IgD-negative memory B cell (primary cell): ENCODE results near the gene POU2F1. TPM values are rescaled to one million over a fixed set of nuclear protein-coding genes. Genes with fewer than 3 reads are reported as not detected.
"Not testable (repeated sequence)": the region's sequence is repeated elsewhere in the genome, so short reads cannot be mapped to it uniquely, and the experiment has no call there.

Experiments
- H3K27ac Mint-ChIP-seq, 3 donors: one replicate each; pipeline ENCODE4 v1.8.0; 2020 to 2022; ENCODE audit warnings: mild to moderate bottlenecking in 3 of 3, mixed read lengths in 3 of 3, moderate library complexity in 1 of 3
- H3K27me3 Mint-ChIP-seq: one replicate; pipeline ENCODE4 v1.8.0; 2021; ENCODE audit warnings: mixed read lengths
- H3K36me3 Mint-ChIP-seq: one replicate; pipeline ENCODE4 v1.8.0; 2020; ENCODE audit warnings: mild to moderate bottlenecking, mixed read lengths
- H3K4me1 Mint-ChIP-seq, 3 donors: one replicate each; pipeline ENCODE4 v1.8.0; 2020 to 2022; ENCODE audit warnings: mixed read lengths in 3 of 3, mild to moderate bottlenecking in 1 of 3
- H3K4me3 Mint-ChIP-seq, 4 donors: one replicate each; pipeline ENCODE4 v1.8.0; 2020 to 2022; ENCODE audit warnings: mild to moderate bottlenecking in 4 of 4, mixed read lengths in 4 of 4, moderate library complexity in 3 of 4
- H3K9me3 Mint-ChIP-seq, 3 donors: one replicate each; pipeline ENCODE4 v1.8.0; 2020 to 2021; ENCODE audit warnings: mixed read lengths in 3 of 3, mild to moderate bottlenecking in 1 of 3
- polyA plus RNA-seq: library from polyadenylated mRNA; unstranded; fragments of 300-500 nt; fragmentation: Illumina TruSeq; gene quantifications from one replicate; pipeline ENCODE4 v1.2.3, GENCODE V29; 2021

POU2F1 gene
- polyA plus RNA-seq, 1 donor from 2014 or later = 20.4 TPM

GRCh38 chr1:167232801-167233200 is 12.1 kb downstream of the POU2F1 start:
- H3K9me3 Mint-ChIP-seq = no peaks in the 10 kb centered on the region
- no peaks in the 10 kb centered on the region for H3K36me3 Mint-ChIP-seq
- no peaks in the 10 kb centered on the region for H3K27me3 Mint-ChIP-seq
- H3K27ac Mint-ChIP-seq = no peak overlapping the region
- no peak overlapping the region for H3K4me3 Mint-ChIP-seq
- peaks cover 29 to 61% (median 46%) of the 10 kb centered on the region in 3 donors for H3K4me1 Mint-ChIP-seq

- Mint-ChIP-seq H3K27me3 (no peaks in the 10 kb centered on the region), H3K36me3 (no peaks in the 10 kb centered on the region), H3K4me3 (no peak overlapping the region), H3K27ac (no peak overlapping the region), H3K4me1 (peaks cover 26 to 56% (median 44%) of the 10 kb centered on the region in 3 donors), H3K9me3 (no peaks in the 10 kb centered on the region)
Measured at GRCh38 chr1:167233373-167233772, 12.7 kb downstream of the POU2F1 start.

- peaks cover 25 to 33% (median 31%) of the 10 kb centered on the region in 3 donors for H3K4me1 Mint-ChIP-seq
- H3K9me3 Mint-ChIP-seq = no peaks in the 10 kb centered on the region
- H3K4me3 Mint-ChIP-seq = no peak overlapping the region
- no peaks in the 10 kb centered on the region for H3K27me3 Mint-ChIP-seq
- H3K27ac Mint-ChIP-seq = peak overlapping the region in 1 of 3 donors; percentile 3
- peaks cover 3% of the 10 kb centered on the region for H3K36me3 Mint-ChIP-seq
Measured at GRCh38 chr1:167237000-167237399, 16.3 kb downstream of the POU2F1 start.

GRCh38 chr1:167238713-167239112 is 18.0 kb downstream of the POU2F1 start:
- H3K9me3 Mint-ChIP-seq = no peaks in the 10 kb centered on the region
- peaks cover 3% of the 10 kb centered on the region for H3K36me3 Mint-ChIP-seq
- no peak overlapping the region for H3K4me3 Mint-ChIP-seq
- no peaks in the 10 kb centered on the region for H3K27me3 Mint-ChIP-seq
- peaks cover 22 to 34% (median 30%) of the 10 kb centered on the region in 3 donors for H3K4me1 Mint-ChIP-seq
- no peak overlapping the region for H3K27ac Mint-ChIP-seq

- no peaks in the 10 kb centered on the region for H3K27me3 Mint-ChIP-seq
- peaks cover 19 to 30% (median 25%) of the 10 kb centered on the region in 3 donors for H3K4me1 Mint-ChIP-seq
- H3K36me3 Mint-ChIP-seq = peaks cover 3% of the 10 kb centered on the region
- peak overlapping the region in 1 of 4 donors; percentile 14 for H3K4me3 Mint-ChIP-seq
- H3K9me3 Mint-ChIP-seq = no peaks in the 10 kb centered on the region
- H3K27ac Mint-ChIP-seq = no peak overlapping the region
Measured at GRCh38 chr1:167239257-167239656, 18.6 kb downstream of the POU2F1 start.

- H3K27me3 Mint-ChIP-seq = no peaks in the 10 kb centered on the region
- no peak overlapping the region for H3K4me3 Mint-ChIP-seq
- H3K9me3 Mint-ChIP-seq = no peaks in the 10 kb centered on the region
- no peak overlapping the region for H3K27ac Mint-ChIP-seq
- H3K36me3 Mint-ChIP-seq = no peaks in the 10 kb centered on the region
- H3K4me1 Mint-ChIP-seq = peaks cover 25 to 38% (median 32%) of the 10 kb centered on the region in 3 donors
Measured at GRCh38 chr1:167244244-167244643, 23.6 kb downstream of the POU2F1 start.

GRCh38 chr1:167245168-167245567 is 24.5 kb downstream of the POU2F1 start:
- not testable (repeated sequence) for H3K4me3 Mint-ChIP-seq, H3K36me3 Mint-ChIP-seq, H3K9me3 Mint-ChIP-seq, H3K27ac Mint-ChIP-seq, H3K27me3 Mint-ChIP-seq
- H3K4me1 Mint-ChIP-seq = peaks cover 27 to 44% (median 36%) of the 10 kb centered on the region in 3 donors

- H3K4me1 Mint-ChIP-seq = peaks cover 27 to 40% (median 35%) of the 10 kb centered on the region in 3 donors
- H3K36me3 Mint-ChIP-seq = no peaks in the 10 kb centered on the region
- H3K9me3 Mint-ChIP-seq = no peaks in the 10 kb centered on the region
- peak overlapping the region in 2 of 4 donors; percentile 86 to 88 for H3K4me3 Mint-ChIP-seq
- no peaks in the 10 kb centered on the region for H3K27me3 Mint-ChIP-seq
- H3K27ac Mint-ChIP-seq = no peak overlapping the region
Measured at GRCh38 chr1:167246971-167247370, 26.3 kb downstream of the POU2F1 start.

- peak overlapping the region in 1 of 3 donors; percentile 73 for H3K27ac Mint-ChIP-seq
- H3K27me3 Mint-ChIP-seq = no peaks in the 10 kb centered on the region
- H3K36me3 Mint-ChIP-seq = no peaks in the 10 kb centered on the region
- peak overlapping the region in 3 of 4 donors; percentile 54 to 88 (median 86) for H3K4me3 Mint-ChIP-seq
- no peaks in the 10 kb centered on the region for H3K9me3 Mint-ChIP-seq
- peaks cover 29 to 39% (median 33%) of the 10 kb centered on the region in 3 donors for H3K4me1 Mint-ChIP-seq
Measured at GRCh38 chr1:167247754-167248153, 27.1 kb downstream of the POU2F1 start.

- H3K27me3 Mint-ChIP-seq = no peaks in the 10 kb centered on the region
- no peaks in the 10 kb centered on the region for H3K9me3 Mint-ChIP-seq
- peak overlapping the region in 2 of 4 donors; percentile 69 to 88 for H3K4me3 Mint-ChIP-seq
- H3K4me1 Mint-ChIP-seq = peaks cover 29 to 38% (median 35%) of the 10 kb centered on the region in 3 donors
- H3K36me3 Mint-ChIP-seq = no peaks in the 10 kb centered on the region
- no peak overlapping the region for H3K27ac Mint-ChIP-seq
Measured at GRCh38 chr1:167248707-167249642, 28.3 kb downstream of the POU2F1 start.

GRCh38 chr1:167249702-167250101 is 29.0 kb downstream of the POU2F1 start:
- H3K36me3 Mint-ChIP-seq = no peaks in the 10 kb centered on the region
- no peaks in the 10 kb centered on the region for H3K27me3 Mint-ChIP-seq
- peaks cover 29 to 37% (median 35%) of the 10 kb centered on the region in 3 donors for H3K4me1 Mint-ChIP-seq
- H3K9me3 Mint-ChIP-seq = no peaks in the 10 kb centered on the region
- no peak overlapping the region for H3K4me3 Mint-ChIP-seq
- no peak overlapping the region for H3K27ac Mint-ChIP-seq

- H3K9me3 Mint-ChIP-seq = no peaks in the 10 kb centered on the region
- no peaks in the 10 kb centered on the region for H3K27me3 Mint-ChIP-seq
- H3K4me3 Mint-ChIP-seq = no peak overlapping the region
- no peak overlapping the region for H3K27ac Mint-ChIP-seq
- peaks cover 35 to 40% (median 35%) of the 10 kb centered on the region in 3 donors for H3K4me1 Mint-ChIP-seq
- no peaks in the 10 kb centered on the region for H3K36me3 Mint-ChIP-seq
Measured at GRCh38 chr1:167250482-167250881, 29.8 kb downstream of the POU2F1 start.

- H3K4me1 Mint-ChIP-seq = peaks cover 37 to 47% (median 41%) of the 10 kb centered on the region in 3 donors
- H3K27me3 Mint-ChIP-seq = no peaks in the 10 kb centered on the region
- H3K36me3 Mint-ChIP-seq = no peaks in the 10 kb centered on the region
- H3K4me3 Mint-ChIP-seq = no peak overlapping the region
- H3K27ac Mint-ChIP-seq = no peak overlapping the region
- H3K9me3 Mint-ChIP-seq = no peaks in the 10 kb centered on the region
Measured at GRCh38 chr1:167251472-167251871, 30.8 kb downstream of the POU2F1 start.

- peaks cover 27 to 39% (median 33%) of the 10 kb centered on the region in 3 donors for H3K4me1 Mint-ChIP-seq
- no peak overlapping the region for H3K4me3 Mint-ChIP-seq
- H3K9me3 Mint-ChIP-seq = no peaks in the 10 kb centered on the region
- H3K27me3 Mint-ChIP-seq = no peaks in the 10 kb centered on the region
- H3K36me3 Mint-ChIP-seq = no peaks in the 10 kb centered on the region
- no peak overlapping the region for H3K27ac Mint-ChIP-seq
Measured at GRCh38 chr1:167252986-167253385, 32.3 kb downstream of the POU2F1 start.

- Mint-ChIP-seq H3K4me3 (no peak overlapping the region), H3K36me3 (no peaks in the 10 kb centered on the region), H3K9me3 (no peaks in the 10 kb centered on the region), H3K27me3 (no peaks in the 10 kb centered on the region), H3K27ac (no peak overlapping the region), H3K4me1 (peaks cover 17 to 46% (median 33%) of the 10 kb centered on the region in 3 donors)
Measured at GRCh38 chr1:167258858-167259257, 38.2 kb downstream of the POU2F1 start.
